ENCODE measurements around the gene SUFU. TPM values are rescaled to one million over a fixed set of nuclear protein-coding genes. Genes with fewer than 3 reads are reported as not detected.

SUFU gene
- total and polyA plus RNA-seq, 2 of the 4 experiments (the other 2 are of a cell fraction), result 2.2 to 11.0 TPM

DNA sequence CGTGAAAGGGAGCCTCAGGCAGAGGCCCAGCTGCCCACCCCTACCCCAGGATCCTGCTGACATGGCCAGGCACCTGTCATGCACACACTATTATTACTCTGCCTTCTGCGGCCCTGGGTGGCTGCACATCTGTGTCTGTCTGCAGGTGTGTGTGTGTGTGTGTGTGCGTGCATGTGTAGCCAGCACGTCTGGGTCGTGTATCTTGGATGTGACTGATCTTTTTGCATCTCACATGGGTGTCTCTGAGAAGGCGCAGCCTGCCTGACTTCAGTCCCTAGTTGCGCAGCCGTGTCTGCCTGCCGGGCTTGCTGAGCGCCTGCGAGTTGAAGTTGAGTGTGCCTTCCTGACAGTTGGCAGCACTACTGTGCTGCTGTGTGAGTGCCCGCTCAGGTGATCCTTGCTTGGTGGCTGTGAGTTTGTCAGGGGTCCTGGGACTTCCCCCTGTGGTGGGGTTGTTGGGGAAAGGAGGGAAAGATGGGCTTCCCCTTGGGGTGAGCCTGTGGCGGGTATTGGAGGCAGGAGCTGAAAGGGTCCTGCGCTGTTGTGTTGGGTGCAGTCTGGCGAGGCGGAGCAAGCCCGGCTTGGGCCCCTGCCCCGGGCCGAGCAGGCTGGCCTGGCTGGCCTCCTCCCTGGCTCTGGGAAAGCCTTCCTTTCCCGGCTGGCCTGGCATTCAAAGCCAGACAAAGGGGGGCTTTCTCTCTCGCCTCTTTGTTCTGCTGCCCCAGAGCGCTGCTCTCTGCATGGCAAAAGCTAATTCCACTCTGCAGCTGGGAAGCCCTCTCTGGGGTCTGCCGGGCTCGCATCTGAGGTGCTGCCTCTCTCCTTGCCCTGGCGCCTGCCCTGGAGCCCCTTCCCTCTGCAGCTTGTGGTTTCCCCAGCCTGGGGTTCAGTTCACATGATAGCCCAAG is 145.4 kb downstream of the SUFU start:
- Histone ChIP-seq H3K9ac (ENCODE audit: low read depth, low read length) (peak overlapping the region; percentile 32), H4K5ac (ENCODE audit: low read depth, low read length) (no peak overlapping the region), H4K8ac (ENCODE audit: low read depth in 2 of 2, low read length in 2 of 2) (peak overlapping the region in 1 of 2 experiments; percentile 8; a peak in 1 of 4 replicates), H3K18ac (ENCODE audit: low read depth, low read length) (no peak overlapping the region), H2BK5ac (ENCODE audit: low read depth, low read length, poor library complexity, severe bottlenecking) (peak overlapping the region; percentile 15), H3K23ac (ENCODE audit: low read depth, low read length) (peak overlapping the region; percentile 83), H2AK9ac (replicated peaks; ENCODE audit: low read depth, low read length, poor library complexity) (peak overlapping the region; percentile 89), H3K4ac (ENCODE audit: low read depth, low read length) (peak overlapping the region; percentile 37; the same call in 1 of the 2 replicates), H2BK15ac (ENCODE audit: low read depth, low read length) (no peak overlapping the region), H4K91ac (ENCODE audit: insufficient read depth, low read depth, low read length) (peak overlapping the region; percentile 25; the same call in 1 of the 2 replicates), H3K79me1 (ENCODE audit: low read depth in 1 of 2, low read length in 2 of 2) (peaks cover 8 to 83% of the 10 kb centered on the region in 2 experiments; a peak in 3 of 4 replicates), H3K4me2 (ENCODE audit: low read depth, low read length) (peak overlapping the region; percentile 81), H2AFZ (replicated peaks; ENCODE audit: low read length, poor library complexity) (peak overlapping the region; percentile 26), H2AK5ac (ENCODE audit: low read depth, low read length) (peak overlapping the region; percentile 44), H3K9me3 (ENCODE audit: control insufficient read depth, insufficient read depth, low read length) (no peaks in the 10 kb centered on the region), H3K4me1 (ENCODE audit: control insufficient read depth, insufficient read depth, low read length) (peaks cover 40% of the 10 kb centered on the region), H3K27me3 (ENCODE audit: control insufficient read depth, insufficient read depth, low read length) (no peaks in the 10 kb centered on the region), H4K20me1 (ENCODE audit: insufficient read depth, low read length) (peaks cover 98% of the 10 kb centered on the region), H3K4me3 (ENCODE audit: insufficient read depth, low read depth, low read length) (peak overlapping the region; percentile 15), H3K9me1 (ENCODE audit: insufficient read depth, low read length) (peaks cover 48% of the 10 kb centered on the region), H3K56ac (ENCODE audit: extremely low read depth, insufficient read depth, low read length) (no peak overlapping the region), H3K36me3 (ENCODE audit: control insufficient read depth, insufficient read depth, low read length) (peaks cover 39% of the 10 kb centered on the region), H3K27ac (ENCODE audit: insufficient read depth, low read length) (peak overlapping the region; percentile 38), H3K14ac (replicated peaks; ENCODE audit: low read depth, low read length) (peak overlapping the region; percentile 61; the same call in 1 of the 2 replicates), H2BK120ac (ENCODE audit: low read depth, low read length) (no peak overlapping the region; the same call in 1 of the 2 replicates), H2BK20ac (ENCODE audit: low read depth, low read length) (no peak overlapping the region)
- 37% methylated on average over 11 of the region's 25 CpGs; no CpG with 5 or more reads in 1 of the 2 experiments for WGBS, 2 experiments (ENCODE audit: extremely low coverage in 2 of 2, insufficient read length in 1 of 2)
- DNase-seq, result no peak
- no peak for ATAC-seq (ENCODE audit: low read depth)
- dilution Hi-C loops (cut with HindIII; ENCODE audit: low sequenced_read_pairs, unreplicated experiment), result no loop called here
- in situ Hi-C loops (cut with MboI; ENCODE audit: low sequenced_read_pairs), result no loop called here
- ChIA-PET POLR2A (ENCODE audit: unreplicated experiment) (no interaction called here), CTCF (no interaction called here)
- TF ChIP-seq RFX5 (IDR thresholded peaks at IDR 0.05; ENCODE audit: low read depth, low read length), result no peak
- TF ChIP-seq, protein P1, sequence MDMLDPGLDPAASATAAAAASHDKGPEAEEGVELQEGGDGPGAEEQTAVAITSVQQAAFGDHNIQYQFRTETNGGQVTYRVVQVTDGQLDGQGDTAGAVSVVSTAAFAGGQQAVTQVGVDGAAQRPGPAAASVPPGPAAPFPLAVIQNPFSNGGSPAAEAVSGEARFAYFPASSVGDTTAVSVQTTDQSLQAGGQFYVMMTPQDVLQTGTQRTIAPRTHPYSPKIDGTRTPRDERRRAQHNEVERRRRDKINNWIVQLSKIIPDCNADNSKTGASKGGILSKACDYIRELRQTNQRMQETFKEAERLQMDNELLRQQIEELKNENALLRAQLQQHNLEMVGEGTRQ (IDR thresholded peaks at IDR 0.05; ENCODE audit: low read depth, low read length), result no peak
- BruUV-seq (replicated peaks), result no TSS peak
- intact Hi-C loops (cut with micrococcal nuclease), result loop anchor here (10.0 kb wide), 1 partner anchor 254 kb away; the partner anchor contains the start of gene NFKB2

All from IMR-90 (cell line).